GM19324 (cell line): ENCODE results near the gene RPAP2.
"Not testable (repeated sequence)": the region's sequence is repeated elsewhere in the genome, so short reads cannot be mapped to it uniquely, and the experiment has no call there.

ENCODE experiments used
- ATAC-seq: cut with Tn5 transposase; IDR thresholded peaks from one replicate; pipeline ENCODE4 v1.9.1; 2021; ENCODE audit warnings: mild to moderate bottlenecking, moderate library complexity; ENCODE audit not compliant: unreplicated experiment, low FRiP score

Gene RPAP2

DNA sequence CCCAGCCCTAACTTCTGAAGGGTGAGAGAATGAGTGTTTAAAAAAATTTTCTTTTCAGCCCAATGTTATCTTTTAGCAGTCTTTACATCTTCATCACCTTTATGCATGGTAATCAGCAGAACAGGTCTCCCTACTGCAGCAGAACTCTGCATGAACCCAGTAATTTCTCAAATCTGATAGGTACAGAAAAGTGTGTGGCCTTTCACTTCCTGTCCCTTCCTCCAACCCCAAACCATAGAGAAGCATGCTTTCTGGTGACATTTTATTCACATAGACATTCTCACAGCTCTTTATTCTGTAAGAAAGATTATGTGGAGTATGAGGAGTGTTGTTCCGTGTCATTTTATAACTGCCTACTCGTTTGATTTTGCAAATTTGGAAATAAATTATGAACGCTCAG lies 68.6 kb downstream of the RPAP2 start:
- ATAC-seq = no peak

DNA sequence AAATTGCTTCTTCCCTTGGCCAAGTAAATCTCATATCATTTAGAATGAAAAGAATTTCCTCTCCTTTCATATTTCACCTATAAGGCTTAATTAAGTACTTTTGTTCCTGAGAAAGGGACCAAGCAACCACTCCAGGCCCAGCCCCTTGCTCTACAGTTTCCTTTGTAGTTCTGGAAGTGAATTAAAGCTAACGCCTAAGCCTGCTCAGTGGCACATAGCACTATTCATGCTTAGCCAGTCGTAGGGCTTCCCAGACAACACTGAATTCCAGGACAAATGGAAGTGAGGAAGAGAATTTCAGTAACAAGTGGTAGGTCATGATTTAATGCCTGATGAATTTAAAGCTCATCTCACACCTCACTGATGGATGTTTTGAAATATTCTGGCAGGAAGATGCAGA lies 73.3 kb downstream of the RPAP2 start:
- no peak for ATAC-seq

DNA sequence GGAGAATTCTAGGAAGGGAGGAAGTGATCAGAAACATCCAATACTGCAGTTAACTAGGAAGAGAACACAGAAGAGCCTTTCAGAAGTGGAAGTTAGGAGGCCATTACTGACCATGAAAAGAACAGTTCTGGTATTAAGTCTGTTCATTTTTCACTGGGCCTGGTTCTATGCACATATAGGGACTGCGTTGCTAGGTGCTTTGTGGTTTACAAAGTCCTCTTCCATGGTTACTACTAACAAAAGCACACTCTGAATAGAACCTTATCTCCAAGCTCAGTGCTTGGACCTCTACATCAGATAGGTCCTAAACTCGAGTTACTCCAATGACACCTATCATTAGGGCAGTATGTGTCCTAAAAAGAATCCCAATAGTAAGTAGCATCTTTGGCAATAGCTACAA lies 75.4 kb downstream of the RPAP2 start:
- no peak for ATAC-seq

DNA sequence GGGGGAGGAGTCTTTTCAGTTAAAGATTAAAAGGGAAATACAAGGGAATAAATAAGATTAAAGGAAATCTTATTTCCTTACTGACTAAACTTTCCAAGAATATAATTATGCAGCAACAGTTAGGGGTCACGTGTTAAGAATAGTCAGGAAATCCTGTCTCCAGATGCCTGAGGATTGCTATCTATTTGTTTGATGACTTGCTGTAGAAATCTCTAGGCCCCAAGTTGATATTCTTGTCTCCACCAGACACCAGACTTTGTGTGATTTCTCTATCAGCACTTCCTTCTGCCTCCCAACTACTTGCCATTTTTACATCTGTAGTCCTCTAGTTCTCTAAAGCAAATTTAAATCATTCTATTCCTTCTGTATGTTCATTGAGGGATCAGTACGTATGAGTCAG lies 77.5 kb downstream of the RPAP2 start:
- ATAC-seq = no peak

DNA sequence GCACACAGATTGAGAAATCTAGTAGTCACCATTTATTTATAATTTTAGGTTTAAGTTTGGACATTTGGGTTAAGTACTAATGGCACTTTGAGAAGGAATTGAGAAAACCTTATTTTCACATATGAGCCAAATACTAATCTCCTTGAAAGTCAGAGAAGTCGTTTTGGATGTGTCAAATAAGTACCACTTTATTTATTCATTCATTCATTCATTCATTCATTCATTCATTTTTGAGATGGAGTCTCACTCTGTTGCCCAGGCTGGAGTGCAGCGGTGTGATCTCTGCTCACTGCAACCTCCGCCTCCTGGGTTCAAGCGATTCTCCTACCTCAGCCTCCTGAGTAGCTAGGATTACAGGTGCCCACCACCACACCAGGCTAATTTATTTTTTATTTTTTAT lies 79.1 kb downstream of the RPAP2 start:
- not testable (repeated sequence) for ATAC-seq

DNA sequence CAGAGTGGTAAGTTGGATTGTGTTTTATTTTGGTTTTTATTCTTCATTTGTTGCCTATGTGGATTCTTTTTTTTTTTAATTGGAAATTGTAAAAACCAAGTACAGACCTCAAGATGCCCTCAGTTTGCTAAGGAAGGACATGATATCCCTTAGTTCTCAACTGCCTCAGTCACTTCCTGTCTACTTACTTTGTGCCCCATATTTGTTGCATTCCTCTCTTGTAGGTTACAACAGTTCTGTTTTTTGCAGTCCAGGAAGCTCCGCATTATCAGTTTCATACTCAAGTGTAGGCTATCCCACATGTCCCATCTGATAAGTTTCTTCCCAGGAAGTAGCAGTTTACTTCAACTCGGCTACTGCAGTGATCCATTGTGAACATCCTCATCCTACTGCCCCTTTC lies 82.0 kb downstream of the RPAP2 start:
- ATAC-seq = no peak

DNA sequence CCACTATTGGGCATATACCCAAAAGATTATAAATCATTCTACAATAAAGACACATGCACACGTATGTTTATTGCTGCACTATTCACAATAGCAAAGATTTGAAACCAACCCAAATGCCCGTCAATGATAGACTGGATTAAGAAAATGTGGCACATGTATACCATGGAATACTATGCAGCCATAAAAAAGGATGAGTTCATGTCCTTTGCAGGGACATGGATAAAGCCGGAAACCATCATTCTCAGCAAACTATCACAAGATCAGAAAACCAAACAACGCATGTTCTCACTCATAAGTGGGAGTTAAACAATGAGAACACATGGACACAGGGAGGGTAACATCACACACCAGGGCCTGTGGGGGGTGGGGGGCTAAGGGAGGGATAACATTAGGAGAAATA lies 95.1 kb downstream of the RPAP2 start:
- ATAC-seq = not testable (repeated sequence)

DNA sequence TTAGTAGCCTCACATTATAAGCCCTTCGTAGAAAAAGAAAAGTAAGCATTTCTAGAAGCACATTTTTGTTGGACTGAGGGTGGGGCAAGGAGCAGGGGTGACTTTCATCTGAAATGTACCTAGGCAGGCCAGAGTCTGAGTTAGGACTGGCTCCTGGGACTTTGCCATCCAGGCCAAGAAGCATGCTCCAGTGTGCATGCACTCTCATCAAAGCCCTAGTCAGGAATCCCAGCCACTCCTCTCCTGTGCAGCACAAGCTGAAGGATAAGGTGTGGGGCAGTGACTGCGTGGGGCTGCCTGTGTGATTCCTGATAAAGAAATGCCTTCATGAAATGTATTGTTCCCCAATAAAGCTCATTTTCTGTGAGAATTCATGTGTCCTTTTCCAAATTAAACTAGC lies 99.7 kb downstream of the RPAP2 start:
- no peak for ATAC-seq

DNA sequence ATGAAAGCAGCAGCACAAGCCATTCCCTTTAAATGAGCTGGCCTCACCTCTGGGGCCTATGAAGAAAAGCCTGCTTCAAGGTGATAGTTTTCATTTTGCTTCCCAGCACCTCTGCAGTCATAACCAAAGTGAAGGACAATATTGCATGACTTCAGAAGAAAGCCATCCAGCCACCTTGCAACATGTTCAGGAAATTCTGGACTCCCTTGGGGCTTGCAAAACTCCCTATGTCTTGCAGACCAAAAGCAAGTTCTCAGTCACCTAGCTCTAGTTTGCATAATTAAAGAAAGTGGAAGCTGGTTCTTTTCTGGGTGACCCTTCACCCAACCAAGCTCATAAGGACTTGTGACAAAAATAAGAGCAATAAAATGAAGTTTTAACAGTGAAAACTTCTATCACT lies 100.2 kb downstream of the RPAP2 start:
- peak; percentile 74 for ATAC-seq

DNA sequence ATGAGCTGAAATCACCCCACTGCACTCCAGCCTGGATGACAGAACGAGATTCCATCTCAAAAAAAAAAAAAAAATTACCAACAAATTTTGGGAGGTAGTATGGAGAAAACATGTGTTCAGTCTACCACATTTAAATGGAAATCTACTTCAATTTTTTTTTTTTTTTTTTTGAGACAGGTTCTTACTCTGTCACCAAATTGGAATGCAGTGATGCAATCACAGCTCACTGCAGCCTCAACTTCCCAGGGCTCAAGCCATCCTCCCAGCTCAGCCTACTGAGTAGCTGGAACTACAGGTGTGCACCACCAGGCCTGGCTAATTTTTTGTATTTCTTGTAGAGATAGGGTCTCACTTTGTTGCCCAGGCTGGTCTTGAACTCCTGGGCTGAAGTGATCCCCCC lies 105.8 kb downstream of the RPAP2 start:
- no peak for ATAC-seq

DNA sequence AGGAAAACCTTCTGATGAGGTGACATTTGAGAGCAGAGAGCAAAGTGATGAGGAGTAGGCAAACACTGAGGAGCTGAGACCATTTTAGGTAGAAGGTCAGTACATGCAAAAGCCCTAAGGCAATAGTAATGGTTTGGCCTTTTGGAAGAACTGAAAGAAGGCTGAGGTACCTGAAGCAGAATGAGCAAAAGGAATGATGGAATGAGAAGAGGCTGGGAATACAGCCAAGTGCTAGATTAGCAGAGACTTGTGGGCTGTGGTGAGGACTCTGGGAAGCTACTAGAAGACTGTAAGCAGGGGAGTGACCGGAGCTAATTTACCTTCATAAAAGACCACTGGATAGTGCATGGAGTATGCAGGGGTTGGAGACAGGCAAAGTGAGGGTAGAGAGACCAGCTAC lies 110.0 kb downstream of the RPAP2 start:
- ATAC-seq = no peak

DNA sequence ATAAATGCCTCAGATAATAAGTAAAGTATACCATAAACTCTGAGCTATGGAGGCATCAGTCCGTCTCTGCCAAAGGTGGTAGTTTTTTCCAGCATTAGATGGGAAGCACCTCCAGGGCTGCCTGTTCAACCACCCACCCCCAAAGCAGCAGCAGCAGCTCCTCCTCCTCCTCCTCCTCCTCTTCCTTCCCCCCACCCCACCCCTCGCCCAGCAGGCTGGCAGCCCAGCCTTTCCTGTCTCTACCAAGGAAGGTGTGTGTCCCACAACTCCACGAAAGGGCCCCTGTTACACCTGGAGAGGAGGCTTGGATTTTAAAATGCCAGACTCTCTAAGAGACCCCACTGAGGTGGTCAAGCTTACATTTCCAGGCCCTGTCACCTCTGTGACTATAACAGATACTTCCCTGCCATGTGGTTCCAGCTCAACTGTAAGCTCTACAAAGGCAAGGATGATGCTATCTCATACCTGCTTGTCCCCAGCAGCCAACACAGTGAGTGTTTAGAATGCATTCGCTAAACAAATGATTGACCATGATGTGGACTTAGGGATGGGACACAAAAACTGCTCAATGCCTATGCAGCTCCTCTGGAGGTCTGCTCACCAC lies 111.2 kb downstream of the RPAP2 start:
- no peak for ATAC-seq

DNA sequence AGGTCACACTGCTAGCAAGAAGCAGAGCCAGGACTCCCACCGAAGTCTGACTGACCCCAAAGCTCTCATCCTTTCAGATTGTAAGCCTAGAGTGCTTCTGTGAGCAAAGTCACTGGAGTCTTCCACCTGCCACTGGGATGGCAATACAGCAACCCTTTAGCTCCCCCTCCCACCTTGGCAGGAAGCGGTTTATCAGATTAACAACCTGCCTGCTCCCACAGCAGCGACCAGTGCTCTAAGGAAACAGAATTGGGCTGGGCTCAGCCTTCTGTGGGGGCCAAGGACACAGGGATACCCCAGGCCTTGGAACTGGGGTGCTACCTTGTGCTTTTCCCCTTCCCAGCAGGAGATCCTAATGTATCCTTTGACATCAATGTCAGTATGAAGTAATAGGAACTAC lies 111.8 kb downstream of the RPAP2 start:
- no peak for ATAC-seq

DNA sequence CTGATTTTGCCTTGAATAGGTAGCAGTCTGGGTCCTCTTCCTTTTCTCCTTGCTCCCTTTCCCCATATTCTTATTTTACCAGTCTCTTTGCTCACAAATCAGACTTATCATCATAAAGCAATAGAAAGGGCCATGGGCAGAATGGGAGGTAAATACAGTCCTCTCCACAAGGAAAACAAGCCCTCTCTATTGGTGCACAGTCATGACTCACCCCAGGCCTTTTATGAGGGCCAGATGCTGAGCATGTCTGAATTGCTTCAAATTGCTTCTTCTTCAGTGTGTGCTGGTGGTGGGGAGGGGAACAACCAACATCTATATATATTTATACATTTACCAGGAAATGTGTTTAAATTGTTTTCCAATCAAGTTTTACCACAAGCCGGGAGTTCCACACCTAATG lies 112.7 kb downstream of the RPAP2 start:
- no peak for ATAC-seq

DNA sequence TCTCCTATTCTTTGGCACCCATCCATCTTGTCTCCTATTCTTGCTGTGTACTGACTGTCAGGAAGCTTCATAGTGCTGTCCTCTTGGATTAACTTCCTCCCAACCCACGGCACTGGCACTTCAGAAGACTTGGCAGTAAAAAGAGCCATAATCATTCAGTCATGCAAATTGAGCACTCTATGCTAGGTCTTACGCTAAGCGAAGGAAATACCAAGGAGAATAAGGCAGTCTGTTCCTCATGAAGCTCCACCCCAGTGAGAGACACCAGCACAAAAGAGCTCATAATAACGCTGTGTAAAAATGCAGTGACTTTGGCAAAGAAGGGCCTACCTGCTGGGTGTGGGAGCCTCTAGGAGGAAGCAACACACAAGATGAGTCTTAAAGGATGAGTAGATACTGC lies 120.8 kb downstream of the RPAP2 start:
- no peak for ATAC-seq

DNA sequence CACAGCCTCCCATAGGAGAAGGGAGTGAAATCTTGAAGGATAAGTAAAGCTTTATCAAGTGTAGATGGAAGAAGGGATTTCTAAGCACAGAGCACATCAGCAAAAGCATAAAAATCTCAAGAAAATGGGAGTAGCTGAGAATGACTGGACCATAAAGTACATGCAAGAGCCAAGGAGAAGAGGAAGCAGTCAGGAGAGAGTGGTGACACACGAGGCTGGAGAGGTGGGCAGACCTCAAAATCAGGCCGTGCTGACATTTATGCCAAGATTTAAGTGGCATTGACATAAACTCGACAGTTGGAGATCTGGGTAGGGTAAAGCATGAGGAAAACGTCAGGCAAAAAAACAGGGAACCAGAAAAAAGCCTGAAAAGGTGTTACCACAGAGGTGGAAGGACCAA lies 125.5 kb downstream of the RPAP2 start:
- no peak for ATAC-seq

DNA sequence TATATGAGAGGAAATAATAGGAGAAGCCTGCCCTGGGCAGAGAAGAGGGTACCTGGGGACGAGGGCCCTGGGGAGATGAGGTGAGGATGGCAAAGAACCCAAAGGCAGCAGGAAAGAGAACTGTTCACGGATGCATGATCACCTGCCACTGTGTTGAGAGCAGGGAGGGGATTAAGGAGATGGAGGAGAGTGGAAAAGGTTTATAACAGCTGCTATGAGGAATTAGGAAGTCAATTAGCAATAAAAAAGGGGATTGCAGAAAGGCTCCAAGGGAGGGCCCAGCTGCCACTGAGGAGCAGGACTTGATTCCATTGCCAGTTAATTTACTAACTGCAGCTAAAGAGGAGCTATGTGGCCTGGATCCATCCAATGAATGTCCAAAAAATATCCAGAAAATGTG lies 126.8 kb downstream of the RPAP2 start:
- ATAC-seq = no peak

DNA sequence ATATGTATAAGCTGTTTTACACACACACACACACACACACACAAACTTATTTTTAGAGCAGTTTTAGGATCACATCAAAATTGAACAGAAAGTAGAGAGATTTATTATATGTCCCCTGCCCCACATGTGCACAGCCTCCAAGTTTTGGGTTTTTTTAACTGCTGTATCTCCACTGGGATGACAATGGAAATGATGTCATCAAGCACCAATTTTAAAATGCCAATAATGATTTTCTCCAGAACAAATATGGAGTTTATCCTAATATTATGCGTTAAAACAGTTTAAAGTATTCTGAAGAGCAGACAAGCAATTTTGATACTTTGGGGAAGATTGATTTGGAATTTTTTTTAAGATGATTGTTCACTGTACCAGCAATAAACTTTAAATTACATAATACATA lies 131.2 kb downstream of the RPAP2 start:
- ATAC-seq = no peak

DNA sequence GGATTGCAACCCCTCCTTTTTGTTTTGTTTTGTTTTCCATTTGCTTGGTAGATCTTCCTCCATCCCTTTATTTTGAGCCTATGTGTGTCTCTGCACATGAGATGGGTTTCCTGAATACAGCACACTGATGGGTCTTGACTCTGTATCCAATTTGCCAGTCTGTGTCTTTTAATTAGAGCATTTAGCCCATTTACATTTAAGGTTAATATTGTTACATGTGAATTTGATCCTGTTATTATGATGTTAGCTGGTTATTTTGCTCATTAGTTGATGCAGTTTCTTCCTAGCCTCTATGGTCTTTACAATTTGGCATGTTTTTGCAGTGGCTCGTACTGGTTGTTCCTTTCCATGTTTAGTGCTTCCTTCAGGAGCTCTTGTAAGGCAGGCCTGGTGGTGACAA lies 135.7 kb downstream of the RPAP2 start:
- not testable (repeated sequence) for ATAC-seq

DNA sequence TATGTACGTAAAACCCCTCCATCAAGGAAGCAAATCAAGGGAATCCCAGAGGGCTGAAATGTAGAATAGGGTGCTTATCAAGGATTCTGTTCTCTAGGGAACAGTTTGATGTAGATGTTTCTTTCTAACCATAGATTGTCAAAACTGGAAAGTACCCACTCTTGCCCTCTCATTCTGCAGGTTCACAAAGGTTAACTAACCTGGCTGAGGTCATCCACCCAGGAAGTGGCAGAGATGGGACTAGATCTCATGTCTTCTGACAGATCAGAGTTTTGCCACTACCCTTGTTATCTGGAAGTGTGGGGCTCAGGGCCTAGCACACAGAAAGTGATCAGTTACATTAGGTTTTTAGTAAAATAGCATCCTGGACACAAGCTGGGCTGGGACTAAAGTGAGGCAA lies 140.4 kb downstream of the RPAP2 start:
- no peak for ATAC-seq

DNA sequence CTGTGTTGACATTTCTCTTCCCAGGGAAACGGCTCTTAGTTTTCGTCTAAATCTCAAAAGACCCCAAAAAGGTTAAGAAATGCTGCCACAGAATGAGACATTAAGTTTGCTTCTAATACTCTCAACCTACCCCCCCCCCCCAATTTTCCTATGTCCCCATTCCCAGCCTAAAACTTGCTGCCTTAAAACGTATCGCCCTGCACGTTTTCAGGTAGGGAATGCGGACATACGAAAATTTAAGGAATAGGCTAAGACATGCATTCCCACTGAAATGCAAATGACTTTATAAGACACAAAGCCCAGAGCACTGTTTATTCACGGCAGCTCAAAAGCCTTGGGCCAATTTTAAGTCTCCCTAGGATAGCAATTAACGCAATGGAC lies 142.4 kb downstream of the RPAP2 start:
- ATAC-seq = no peak

DNA sequence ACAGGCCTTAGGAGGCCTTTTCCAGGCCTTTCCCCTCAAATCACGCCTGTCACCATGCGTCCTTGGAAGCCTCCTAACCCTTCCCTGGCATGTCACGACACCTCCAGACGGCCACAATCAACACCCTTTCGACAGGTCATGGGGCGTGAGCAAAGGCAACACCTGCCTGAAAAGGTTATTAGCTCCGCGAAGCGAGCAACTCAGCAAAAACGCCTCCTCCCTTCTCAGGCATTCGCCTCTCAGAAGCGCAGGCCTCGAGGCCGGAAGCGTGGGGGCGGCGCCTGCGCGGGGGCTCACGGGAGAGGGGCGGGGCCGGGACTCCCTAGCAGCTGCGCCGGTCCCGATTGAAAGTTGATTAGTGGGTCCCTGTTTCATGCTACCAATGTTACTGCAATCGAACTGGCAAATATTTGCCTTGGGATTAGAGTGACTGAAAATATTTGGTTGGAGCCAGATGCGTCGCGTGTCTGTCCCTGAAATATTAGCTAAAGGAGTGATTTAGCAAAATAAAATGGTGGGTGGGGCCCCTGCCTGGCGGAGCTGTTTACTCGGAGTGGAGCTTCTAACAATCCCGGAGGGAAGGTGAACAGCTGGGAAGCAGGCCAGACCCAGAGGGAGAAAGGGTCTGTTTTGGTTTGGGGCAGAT lies 143.0 kb downstream of the RPAP2 start:
- ATAC-seq = no peak

DNA sequence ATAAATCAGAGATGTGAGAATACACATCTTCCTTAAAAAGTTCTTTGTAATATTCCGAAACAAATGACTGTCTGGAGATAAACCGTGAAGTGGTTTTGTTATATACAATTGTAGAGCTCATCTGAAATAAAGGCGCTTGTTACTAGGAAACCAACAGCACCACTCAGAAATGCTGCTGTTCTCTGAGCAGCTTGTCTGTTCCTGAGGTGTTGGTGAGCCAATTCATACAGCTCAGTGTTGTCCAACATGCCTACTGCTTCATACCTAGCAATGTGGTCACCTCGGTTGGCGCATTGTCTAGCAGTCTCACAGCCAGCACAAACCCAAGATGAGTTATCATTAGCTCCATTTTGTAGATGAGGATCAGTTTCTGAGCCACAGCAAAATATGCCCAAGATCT lies 143.5 kb downstream of the RPAP2 start:
- no peak for ATAC-seq
